ENCODE measurements around the gene GOLGA6A. TPM values are rescaled to one million over a fixed set of nuclear protein-coding genes. Genes with fewer than 3 reads are reported as not detected.

Gene GOLGA6A
- total RNA-seq, 2 experiments from 2014 or later: not detected

DNA sequence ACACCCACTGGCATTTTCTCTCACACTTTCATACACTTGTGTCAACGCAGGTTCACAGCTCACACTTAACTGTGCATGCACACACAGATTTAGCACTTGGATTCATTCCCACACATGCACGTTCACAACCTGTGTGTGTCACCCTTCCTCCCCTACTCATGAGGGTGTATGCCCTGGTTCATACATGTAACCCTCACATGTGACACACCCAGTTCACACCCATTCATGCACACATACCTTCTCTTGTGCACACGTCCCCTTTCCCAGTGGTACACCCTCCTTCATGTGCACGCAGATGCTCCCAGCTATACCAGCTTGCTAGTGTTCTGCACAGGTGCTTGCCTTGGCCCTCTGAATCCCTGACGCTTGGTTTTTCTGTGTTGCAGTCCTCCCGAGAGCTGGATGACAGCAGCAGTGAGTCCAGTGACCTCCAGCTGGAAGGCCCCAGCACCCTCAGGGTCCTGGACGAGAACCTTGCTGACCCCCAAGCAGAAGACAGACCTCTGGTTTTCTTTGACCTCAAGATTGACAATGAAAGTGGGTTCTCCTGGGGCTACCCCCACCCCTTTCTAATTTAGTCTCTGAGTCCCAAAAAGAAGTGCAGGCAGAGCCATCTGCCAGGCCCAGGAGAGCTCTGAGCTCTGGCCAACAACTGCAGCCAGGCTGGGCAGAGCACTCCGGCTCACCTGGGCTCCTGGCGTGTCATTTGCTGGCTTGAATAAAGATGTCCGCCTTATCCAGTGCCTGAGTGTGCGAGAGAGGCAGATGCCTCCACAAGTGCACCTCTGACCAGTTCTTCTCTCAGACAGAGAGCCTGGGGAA, 39.5 kb downstream of the GOLGA6A start:
- Mint-ChIP-seq H3K4me1 (peaks cover 4% of the 10 kb centered on the region), H3K27ac (no peak overlapping the region), H3K4me3 (no peak overlapping the region), H3K9me3 (no peaks in the 10 kb centered on the region), H3K27me3 (no peaks in the 10 kb centered on the region), H3K36me3 (ENCODE audit: low read depth) (peaks cover 19% of the 10 kb centered on the region)
- ChIA-PET POLR2A (no interaction called here), CTCF (interaction anchor here (3.8 kb wide), 1 partner anchor 69 kb away, joined by 18 read pairs; no protein-coding TSS in a partner anchor)
- no peak for DNase-seq

DNA sequence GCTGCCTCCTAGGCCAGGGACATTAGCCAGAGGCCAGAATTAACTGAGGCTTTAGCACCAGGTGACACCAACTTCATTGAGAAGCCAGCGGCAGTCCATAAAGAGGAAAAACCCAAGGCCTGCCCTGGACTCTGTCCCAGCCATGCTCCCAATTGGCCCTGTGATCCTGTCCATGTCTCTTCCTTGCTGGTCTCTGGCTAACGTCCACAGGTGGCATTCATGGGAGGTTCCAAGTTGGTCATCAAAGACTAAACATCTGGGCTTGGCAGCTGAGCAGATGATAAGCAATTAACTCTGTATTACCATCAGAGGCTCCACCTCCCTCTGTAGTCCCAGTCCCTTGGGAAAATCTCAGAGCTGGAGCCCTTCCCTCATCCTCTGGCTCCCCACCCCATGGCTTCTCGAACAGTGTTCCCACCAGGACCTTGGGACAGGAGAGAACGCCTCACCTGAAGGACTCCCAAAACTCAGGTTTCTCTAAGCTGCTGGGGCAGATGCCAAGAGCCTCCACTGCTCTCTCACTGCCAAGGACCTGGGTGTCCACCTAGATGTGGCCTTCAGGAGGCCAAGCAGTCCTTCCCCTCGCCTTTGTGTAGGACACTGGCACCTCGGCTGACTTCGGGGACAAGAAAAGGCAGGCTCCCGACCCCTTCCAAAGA, 40.4 kb downstream of the GOLGA6A start:
- DNase-seq: no peak
- no peaks in the 10 kb centered on the region for H3K9me3 Mint-ChIP-seq
- ChIA-PET POLR2A (no interaction called here), CTCF (interaction anchor here (1.5 to 3.8 kb wide), 2 partner anchors 69 to 91 kb away, joined by 3 to 18 read pairs; no protein-coding TSS in a partner anchor)
- peaks cover 28% of the 10 kb centered on the region for H3K36me3 Mint-ChIP-seq (ENCODE audit: low read depth)
- H3K4me3 Mint-ChIP-seq: no peak overlapping the region
- H3K27ac Mint-ChIP-seq: no peak overlapping the region
- no peaks in the 10 kb centered on the region for H3K27me3 Mint-ChIP-seq
- no peaks in the 10 kb centered on the region for H3K4me1 Mint-ChIP-seq

DNA sequence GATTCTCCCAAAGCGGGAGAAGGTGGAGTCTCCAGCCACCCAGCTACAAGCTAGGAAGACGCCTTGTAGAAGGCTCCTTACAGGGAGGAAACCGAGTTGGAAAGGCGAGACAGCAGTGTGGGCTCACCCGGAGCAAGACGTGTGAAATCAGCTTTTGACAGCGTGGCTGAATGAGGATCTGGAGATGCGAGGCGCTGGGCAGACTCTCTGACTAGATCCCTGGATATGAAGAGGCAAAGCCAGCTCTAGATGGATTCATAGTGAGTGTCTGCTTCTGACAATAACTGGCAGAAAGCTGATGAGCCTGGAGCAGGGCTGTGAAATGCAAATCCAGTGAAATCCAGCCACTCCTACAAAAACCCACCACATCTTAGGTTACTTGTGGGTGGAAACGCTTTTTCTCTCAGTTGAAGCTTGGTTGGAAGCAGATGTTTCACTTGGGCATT, 41.0 kb downstream of the GOLGA6A start:
- no peaks in the 10 kb centered on the region for H3K9me3 Mint-ChIP-seq
- H3K4me3 Mint-ChIP-seq: no peak overlapping the region
- ChIA-PET POLR2A (interaction anchor here (1.5 kb wide), 1 partner anchor 11 kb away, joined by 4 read pairs; no protein-coding TSS in a partner anchor), CTCF (interaction anchor here (1.5 to 3.8 kb wide), 2 partner anchors 68 to 90 kb away, joined by 3 to 18 read pairs; no protein-coding TSS in a partner anchor)
- H3K36me3 Mint-ChIP-seq (ENCODE audit: low read depth): peaks cover 33% of the 10 kb centered on the region
- no peak overlapping the region for H3K27ac Mint-ChIP-seq
- H3K27me3 Mint-ChIP-seq: no peaks in the 10 kb centered on the region
- H3K4me1 Mint-ChIP-seq: no peaks in the 10 kb centered on the region
- no peak for DNase-seq

DNA sequence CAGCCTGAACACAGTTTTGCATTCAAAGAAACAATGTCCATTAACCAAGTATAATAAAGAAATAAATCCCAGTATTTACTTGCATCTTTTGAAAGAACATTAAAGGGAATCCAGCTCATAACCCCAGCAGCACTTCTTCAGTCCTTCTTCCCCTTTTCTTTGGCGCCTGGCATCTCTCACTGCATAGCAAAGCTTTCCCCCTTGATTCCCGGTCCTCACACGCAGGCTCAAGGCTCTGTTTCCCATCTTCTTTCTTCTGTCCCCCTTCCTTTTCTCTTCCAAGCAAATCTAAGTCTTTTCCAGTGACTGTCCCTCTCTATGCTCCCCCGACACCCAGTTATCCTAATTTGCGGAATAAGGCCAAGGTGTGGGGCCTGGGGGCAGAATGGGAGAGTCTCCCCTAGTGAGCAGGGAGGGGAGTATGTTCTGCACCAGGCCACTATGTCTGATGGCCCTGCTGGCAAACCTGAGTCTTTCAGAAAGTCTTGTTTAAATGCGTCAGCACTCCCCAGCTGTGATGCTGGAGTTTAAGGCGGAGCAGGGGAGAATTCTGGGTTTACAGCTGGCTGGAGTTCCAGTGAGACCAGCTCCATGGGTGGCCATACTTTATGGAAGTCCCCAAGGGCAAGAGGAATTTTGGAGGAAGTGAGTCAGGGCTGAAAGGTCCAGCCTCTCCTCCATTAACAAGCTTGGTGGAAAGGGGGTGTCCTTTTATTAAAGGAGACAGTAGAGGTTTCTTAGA, 42.1 kb downstream of the GOLGA6A start:
- Mint-ChIP-seq H3K27me3 (no peaks in the 10 kb centered on the region), H3K9me3 (no peaks in the 10 kb centered on the region), H3K4me3 (no peak overlapping the region), H3K4me1 (no peaks in the 10 kb centered on the region), H3K27ac (no peak overlapping the region), H3K36me3 (ENCODE audit: low read depth) (peaks cover 43% of the 10 kb centered on the region)
- DNase-seq: no peak
- CTCF ChIA-PET: interaction anchor here (1.3 to 3.8 kb wide), 4 partner anchors 8 to 89 kb away, joined by 3 to 24 read pairs (median 10); no protein-coding TSS in a partner anchor
- POLR2A ChIA-PET: interaction anchor here (1.5 kb wide), 1 partner anchor 12 kb away, joined by 4 read pairs; no protein-coding TSS in a partner anchor

DNA sequence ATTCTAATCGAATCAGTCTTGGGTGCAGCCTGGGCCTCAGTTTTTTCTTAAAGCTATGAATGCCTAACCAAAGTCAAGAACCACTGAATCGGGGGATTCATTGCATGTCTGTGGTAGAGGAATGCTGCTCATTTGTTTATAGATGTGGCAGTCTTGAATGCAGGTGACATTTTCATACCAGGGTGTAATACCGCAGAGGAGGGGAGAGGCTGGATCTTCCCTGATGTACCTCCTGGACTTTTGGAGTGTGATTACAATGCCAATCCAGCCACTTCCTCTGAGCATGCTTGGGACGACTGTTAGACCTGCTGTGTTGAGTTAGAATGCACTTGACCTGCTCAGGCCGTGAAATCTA, 42.7 kb downstream of the GOLGA6A start:
- CTCF ChIA-PET: interaction anchor here (1.1 to 3.8 kb wide), 4 partner anchors 9 to 66 kb away, joined by 3 to 24 read pairs (median 10); no protein-coding TSS in a partner anchor

DNA sequence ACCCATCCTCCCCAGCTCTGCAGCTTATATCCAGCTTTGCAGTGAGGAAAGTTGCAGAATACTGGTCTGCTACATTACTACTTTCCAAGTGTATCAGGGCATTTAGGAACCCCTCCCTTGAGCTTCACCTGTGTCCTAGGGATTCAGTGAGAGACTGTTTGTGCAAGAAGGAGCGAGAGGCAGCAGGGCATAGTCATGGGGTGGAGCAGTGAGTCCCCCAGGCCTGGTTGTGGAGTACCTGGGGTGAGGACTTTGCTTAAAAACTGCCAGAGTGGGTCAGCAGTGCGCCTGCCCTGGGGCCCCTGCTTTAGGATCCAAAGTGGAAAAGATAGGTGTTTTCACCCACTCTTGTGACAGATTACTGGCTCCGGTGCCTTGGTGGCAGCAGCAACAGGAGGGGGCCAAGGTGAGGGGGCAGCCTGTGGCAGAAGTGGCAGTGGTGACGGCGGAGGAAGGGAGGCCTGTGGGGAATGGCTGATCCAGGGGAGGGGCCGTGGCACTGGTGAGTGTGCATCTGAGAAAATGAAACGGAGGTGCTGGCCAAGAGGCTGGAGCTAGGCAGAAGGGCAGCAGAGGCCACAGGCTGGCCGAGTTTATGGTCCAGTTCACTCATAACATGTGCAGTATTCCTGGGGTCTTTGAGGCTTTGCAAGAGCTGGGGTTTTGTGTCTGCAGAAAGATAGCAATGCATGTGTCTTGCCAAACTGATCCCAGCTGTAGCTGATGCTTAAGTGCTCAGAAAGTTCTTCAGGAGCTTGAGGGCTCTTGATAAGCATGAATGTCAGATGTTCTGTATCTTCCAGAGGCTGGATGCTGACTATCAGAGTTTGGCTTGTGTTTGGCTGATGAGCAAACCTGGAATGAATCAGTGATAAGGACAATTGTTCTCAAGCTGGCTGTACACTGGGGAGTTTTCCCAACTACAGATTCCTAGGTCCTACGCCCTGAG, 43.4 kb downstream of the GOLGA6A start:
- no peak overlapping the region for H3K4me3 Mint-ChIP-seq
- ChIA-PET CTCF (interaction anchor here (1.1 to 3.8 kb wide), 5 partner anchors 10 to 66 kb away, joined by 3 to 24 read pairs (median 3); no protein-coding TSS in a partner anchor), POLR2A (interaction anchor here (0.9 kb wide), 1 partner anchor 34 kb away, joined by 3 read pairs; no protein-coding TSS in a partner anchor)
- H3K27ac Mint-ChIP-seq: no peak overlapping the region
- H3K4me1 Mint-ChIP-seq: no peaks in the 10 kb centered on the region
- H3K9me3 Mint-ChIP-seq: no peaks in the 10 kb centered on the region
- no peak for DNase-seq
- no peaks in the 10 kb centered on the region for H3K27me3 Mint-ChIP-seq
- peaks cover 55% of the 10 kb centered on the region for H3K36me3 Mint-ChIP-seq (ENCODE audit: low read depth)

More for the DNA sequence above, 42.7 kb downstream of the GOLGA6A start:
- H3K4me3 Mint-ChIP-seq: no peak overlapping the region
- no peak for DNase-seq
- no peak overlapping the region for H3K27ac Mint-ChIP-seq
- peaks cover 48% of the 10 kb centered on the region for H3K36me3 Mint-ChIP-seq (ENCODE audit: low read depth)
- POLR2A ChIA-PET: interaction anchor here (0.9 kb wide), 1 partner anchor 35 kb away, joined by 3 read pairs; no protein-coding TSS in a partner anchor
- H3K9me3 Mint-ChIP-seq: no peaks in the 10 kb centered on the region
- H3K4me1 Mint-ChIP-seq: no peaks in the 10 kb centered on the region
- H3K27me3 Mint-ChIP-seq: no peaks in the 10 kb centered on the region

DNA sequence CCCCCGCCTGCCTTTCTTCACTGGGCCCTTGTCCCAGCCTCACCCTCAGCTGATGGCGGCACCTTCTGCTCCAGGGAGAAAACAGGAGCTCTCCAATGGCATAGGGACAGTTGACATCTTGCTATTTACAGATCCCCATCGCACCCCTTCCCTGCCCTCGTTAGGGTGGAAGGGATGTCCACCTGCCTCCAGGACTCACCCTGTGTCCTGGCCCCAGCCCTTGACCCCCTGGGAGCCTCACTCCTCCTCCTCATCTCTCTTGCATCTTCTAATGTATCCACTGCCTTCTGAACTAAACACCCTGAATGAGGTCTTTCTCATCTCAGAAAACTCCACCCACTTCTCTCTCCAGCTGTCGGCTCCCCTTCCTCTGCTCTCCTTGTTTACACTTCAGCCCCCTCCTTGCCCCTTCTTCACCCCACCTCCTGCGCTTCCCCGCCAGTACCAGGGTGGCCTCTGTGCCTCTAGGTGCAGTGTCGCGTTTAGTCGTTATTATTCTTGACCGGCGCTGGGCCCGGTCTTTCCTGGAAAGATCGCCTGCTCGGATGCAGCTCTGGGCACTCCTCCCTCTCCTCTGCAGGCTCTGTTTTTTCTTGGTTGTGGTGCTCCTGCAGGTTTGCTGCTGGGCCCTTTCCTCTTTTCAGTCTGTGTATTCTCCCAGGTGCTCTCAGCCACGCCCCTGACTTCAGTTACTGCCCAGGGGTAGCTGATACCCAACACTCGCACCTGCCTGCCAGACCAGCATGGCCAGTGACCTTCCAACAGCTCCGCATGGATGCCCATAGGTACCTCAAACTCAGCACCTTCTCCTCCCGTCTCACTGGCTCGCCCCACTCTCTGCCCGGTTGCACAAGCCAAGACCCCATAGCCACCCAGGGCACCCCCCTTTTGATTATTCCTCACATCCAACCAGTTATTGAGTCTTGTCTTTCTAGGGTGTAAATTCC, 44.9 kb downstream of the GOLGA6A start:
- H3K9me3 Mint-ChIP-seq: no peaks in the 10 kb centered on the region
- peaks cover 57% of the 10 kb centered on the region for H3K36me3 Mint-ChIP-seq (ENCODE audit: low read depth)
- H3K27me3 Mint-ChIP-seq: no peaks in the 10 kb centered on the region
- no peak overlapping the region for H3K4me3 Mint-ChIP-seq
- H3K27ac Mint-ChIP-seq: no peak overlapping the region
- no peak for DNase-seq
- CTCF ChIA-PET: interaction anchor here (1.1 to 3.2 kb wide), 4 partner anchors 11 to 66 kb away, joined by 3 to 24 read pairs (median 12); no protein-coding TSS in a partner anchor
- POLR2A ChIA-PET: no interaction called here
- no peaks in the 10 kb centered on the region for H3K4me1 Mint-ChIP-seq

DNA sequence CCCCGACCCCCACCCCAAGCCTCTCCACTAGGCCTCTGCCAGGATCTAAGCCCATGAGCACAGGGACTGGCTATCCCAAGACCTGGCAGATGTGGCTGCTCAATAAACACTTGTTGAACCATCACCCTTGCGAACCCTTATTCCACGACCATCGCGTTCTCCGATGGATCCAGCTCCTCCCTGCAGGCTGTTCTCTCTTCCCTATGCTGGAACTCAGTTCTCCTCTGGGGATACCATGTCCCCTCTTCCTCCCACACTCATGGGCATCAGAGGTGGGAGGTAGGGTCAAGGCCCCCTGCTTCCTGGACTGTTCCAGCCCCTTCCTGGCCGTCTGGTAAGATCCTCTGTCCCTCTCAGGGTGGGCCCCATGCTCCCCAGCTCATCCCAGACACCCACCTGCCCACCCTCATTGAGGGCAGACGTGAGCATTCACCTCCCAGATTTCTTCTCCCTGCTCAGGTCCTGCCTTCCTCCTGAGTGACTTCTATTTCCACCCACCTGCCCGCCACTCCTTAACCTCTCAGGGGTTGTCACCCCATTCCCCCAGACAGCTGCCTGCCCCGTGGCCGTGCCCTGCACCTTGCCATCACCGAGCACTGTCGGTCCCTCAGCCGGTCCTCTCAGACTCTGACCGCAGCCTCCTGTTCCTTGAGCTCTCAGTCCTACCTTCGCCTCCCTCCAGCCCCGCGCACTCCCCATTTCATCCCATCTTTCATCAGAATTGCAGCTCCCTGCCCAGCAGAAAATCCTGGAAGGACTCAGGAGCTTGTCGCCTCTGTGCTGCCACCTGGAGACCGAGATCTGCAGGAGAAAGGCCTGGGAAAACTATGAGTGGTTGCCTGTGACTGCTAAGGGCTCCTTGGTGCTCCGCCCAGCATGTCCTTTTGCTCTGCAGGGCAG, 45.8 kb downstream of the GOLGA6A start:
- ChIA-PET POLR2A (no interaction called here), CTCF (interaction anchor here (0.8 to 2.0 kb wide), 3 partner anchors 11 to 65 kb away, joined by 4 to 20 read pairs (median 5); no protein-coding TSS in a partner anchor)
- H3K36me3 Mint-ChIP-seq (ENCODE audit: low read depth): peaks cover 65% of the 10 kb centered on the region
- H3K4me3 Mint-ChIP-seq: no peak overlapping the region
- H3K27me3 Mint-ChIP-seq: no peaks in the 10 kb centered on the region
- no peaks in the 10 kb centered on the region for H3K4me1 Mint-ChIP-seq
- H3K9me3 Mint-ChIP-seq: no peaks in the 10 kb centered on the region
- no peak overlapping the region for H3K27ac Mint-ChIP-seq
- DNase-seq: no peak

DNA sequence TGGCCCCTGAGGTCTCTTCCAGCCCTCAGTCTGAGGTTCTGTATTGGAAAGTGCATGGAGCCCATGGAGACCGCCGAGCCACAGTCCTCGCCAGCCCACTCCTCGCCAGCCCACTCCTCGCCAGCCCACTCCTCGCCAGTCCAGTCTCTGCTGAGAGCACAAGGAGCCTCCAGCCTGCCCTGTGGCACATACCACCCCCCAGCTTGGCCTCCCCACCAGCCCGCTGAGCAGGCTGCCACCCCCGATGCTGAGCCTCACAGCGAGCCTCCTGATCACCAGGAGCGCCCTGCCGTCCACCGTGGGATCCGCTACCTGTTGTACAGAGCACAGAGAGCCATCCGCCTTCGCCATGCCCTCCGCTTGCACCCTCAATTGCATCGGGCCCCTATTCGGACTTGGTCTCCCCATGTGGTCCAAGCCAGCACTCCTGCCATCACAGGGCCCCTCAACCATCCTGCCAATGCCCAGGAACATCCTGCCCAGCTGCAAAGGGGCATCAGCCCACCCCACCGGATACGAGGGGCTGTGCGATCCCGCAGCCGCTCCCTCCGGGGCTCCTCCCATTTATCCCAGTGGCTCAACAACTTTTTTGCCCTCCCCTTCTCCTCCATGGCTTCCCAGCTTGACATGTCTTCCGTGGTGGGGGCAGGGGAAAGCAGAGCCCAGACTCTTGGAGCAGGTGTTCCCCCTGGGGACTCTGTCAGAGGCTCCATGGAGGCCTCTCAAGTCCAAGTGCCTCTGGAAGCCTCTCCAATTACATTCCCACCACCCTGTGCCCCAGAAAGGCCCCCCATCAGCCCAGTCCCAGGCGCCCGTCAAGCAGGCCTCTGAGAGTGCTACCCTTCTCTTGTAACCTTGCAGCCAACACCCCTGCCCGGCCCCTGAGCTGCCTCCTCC, 47.0 kb downstream of the GOLGA6A start:
- peaks cover 69% of the 10 kb centered on the region for H3K36me3 Mint-ChIP-seq (ENCODE audit: low read depth)
- DNase-seq: no peak
- H3K9me3 Mint-ChIP-seq: no peaks in the 10 kb centered on the region
- POLR2A ChIA-PET: no interaction called here
- CTCF ChIA-PET: interaction anchor here (0.8 to 2.0 kb wide), 2 partner anchors 12 to 62 kb away, joined by 5 to 20 read pairs; no protein-coding TSS in a partner anchor
- no peaks in the 10 kb centered on the region for H3K4me1 Mint-ChIP-seq
- no peaks in the 10 kb centered on the region for H3K27me3 Mint-ChIP-seq
- H3K4me3 Mint-ChIP-seq: no peak overlapping the region
- no peak overlapping the region for H3K27ac Mint-ChIP-seq

Data from activated CD4-positive, alpha-beta memory T cell treated with anti-CD3 and anti-CD28 coated beads, Interleukin-2, amount 10 ng/mL, durations not matched to agents 7 days and 5 days (primary cell).